ENCODE data around the gene UBE2L6.

Gene UBE2L6

GRCh38 chr11:57597916-57598830 is 30.7 kb upstream of the UBE2L6 start:
- peaks cover 24% of the 10 kb centered on the region for H3K4me1 ChIP-seq (ENCODE audit: control insufficient read depth, insufficient read depth, low read length)
- no peaks in the 10 kb centered on the region for H3K9me3 ChIP-seq (ENCODE audit: control insufficient read depth, low read length)
- peaks cover 17% of the 10 kb centered on the region for H3K36me3 ChIP-seq (ENCODE audit: control insufficient read depth, insufficient read depth, low read length, severe bottlenecking)
- peak overlapping the region; percentile 82 for H3K9ac ChIP-seq (ENCODE audit: low read length)
- peak; percentile 50 for DNase-seq (ENCODE audit: low read depth)
- H3K4me3 ChIP-seq (ENCODE audit: low read length) = peak overlapping the region; percentile 88
- no peaks in the 10 kb centered on the region for H3K27me3 ChIP-seq (replicated peaks; ENCODE audit: control insufficient read depth, insufficient read depth, low read length)

DNA sequence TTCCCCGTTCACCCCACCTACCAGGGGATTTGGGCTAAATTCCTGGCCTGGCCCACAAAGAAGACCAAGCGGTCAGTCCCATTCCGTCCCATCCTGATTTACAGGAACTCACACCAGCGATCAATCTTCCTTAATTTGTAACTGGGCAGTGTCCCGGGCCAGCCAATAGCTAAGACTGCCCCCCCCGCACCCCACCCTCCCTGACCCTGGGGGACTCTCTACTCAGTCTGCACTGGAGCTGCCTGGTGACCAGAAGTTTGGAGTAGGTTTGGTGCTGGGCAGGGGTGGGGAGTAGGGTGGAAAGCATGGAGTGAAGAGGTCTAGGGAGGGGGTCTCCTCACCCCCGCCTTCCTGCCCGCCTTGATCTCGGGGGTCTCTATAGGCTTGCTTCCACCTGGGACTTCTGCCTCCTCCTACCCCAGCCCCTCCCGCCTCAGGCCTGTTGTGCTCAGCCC is 30.0 kb upstream of the UBE2L6 start, which contains the start of gene SERPING1:
TSS of gene SERPING1 (plus strand) at position 225 of the 455 bp plus-strand sequence. CDS start 586 bp downstream, outside the sequence.
- peak; percentile 9 for DNase-seq (ENCODE audit: low read depth)
- Histone ChIP-seq H3K36me3 (ENCODE audit: control insufficient read depth, insufficient read depth, low read length, severe bottlenecking) (peaks cover 14% of the 10 kb centered on the region), H3K9ac (ENCODE audit: low read length) (peak within 1 kb of the TSS; percentile 82), H3K27me3 (replicated peaks; ENCODE audit: control insufficient read depth, insufficient read depth, low read length) (no peaks in the 10 kb centered on the region), H3K4me1 (ENCODE audit: control insufficient read depth, insufficient read depth, low read length) (peaks cover 24% of the 10 kb centered on the region), H3K4me3 (ENCODE audit: low read length) (peak within 1 kb of the TSS; percentile 88), H3K9me3 (ENCODE audit: control insufficient read depth, low read length) (no peaks in the 10 kb centered on the region)

DNA sequence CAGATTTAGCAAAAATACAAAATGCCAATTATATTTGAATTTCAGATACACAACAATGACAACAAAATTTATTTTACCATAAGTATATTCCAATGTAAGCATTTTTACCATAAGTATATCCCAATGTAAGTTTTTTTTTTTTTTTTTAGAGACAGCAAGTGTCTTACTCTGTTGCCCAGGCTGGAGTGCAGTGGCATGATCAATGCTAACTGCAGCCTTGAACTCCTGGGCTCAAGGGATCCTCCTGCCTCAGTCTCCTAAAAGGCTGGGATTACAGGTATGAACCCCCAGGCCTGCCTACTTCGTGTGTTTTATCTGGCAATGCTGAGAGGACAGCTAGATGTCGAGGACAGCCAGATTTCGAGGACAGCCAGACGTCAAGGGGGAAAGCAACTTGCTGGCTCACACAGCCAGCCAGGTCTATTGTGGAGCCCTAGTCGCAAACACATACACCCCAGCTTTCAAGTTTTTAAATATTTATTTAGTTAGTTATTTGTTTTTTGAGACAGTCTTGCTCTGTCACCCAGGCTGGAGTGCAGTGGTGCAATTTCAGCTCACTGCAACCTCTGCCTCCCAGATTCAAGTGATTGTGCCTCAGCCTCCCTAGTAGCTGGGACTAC is 28.9 kb upstream of the UBE2L6 start:
- Histone ChIP-seq H3K27me3 (replicated peaks; ENCODE audit: control insufficient read depth, insufficient read depth, low read length) (no peaks in the 10 kb centered on the region), H3K9ac (ENCODE audit: low read length) (peak overlapping the region; percentile 82), H3K9me3 (ENCODE audit: control insufficient read depth, low read length) (no peaks in the 10 kb centered on the region), H3K4me1 (ENCODE audit: control insufficient read depth, insufficient read depth, low read length) (peaks cover 24% of the 10 kb centered on the region), H3K4me3 (ENCODE audit: low read length) (no peak overlapping the region), H3K36me3 (ENCODE audit: control insufficient read depth, insufficient read depth, low read length, severe bottlenecking) (peaks cover 8% of the 10 kb centered on the region)
- DNase-seq (ENCODE audit: low read depth) = no peak

DNA sequence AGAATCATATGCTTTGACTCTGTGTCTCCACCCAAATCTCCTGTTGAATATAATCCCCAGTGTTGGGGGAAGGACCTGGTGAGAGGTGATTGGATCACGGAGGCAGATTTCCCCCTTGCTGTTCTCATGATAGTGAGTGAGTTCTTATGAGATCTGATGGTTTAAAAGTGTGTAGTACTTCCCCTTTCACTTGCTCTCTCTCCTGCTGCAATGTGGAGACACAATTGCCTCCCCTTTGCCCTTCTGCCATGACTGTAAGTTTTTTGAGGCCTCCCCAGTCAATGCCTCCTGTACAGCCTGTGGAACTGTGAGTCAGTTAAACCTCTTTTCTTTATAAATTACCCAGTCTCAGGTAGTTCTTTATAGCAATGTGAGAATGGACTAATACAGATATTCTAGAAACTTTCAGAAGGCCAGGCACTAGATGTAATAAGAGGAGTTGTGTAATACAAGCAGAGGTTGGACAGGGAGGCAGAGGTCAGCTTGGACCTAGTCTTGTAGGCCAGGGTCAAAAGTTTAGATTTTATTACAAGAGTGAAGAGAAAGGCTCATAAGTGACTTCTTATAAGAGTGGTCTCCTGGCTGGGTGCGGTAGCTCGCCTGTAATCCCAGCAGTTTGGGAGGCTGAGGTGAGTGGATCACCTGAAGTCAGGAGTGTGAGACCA is 20.7 kb upstream of the UBE2L6 start:
- no peak overlapping the region for H3K4me3 ChIP-seq (ENCODE audit: low read length)
- H3K36me3 ChIP-seq (ENCODE audit: control insufficient read depth, insufficient read depth, low read length, severe bottlenecking) = no peaks in the 10 kb centered on the region
- H3K27me3 ChIP-seq (replicated peaks; ENCODE audit: control insufficient read depth, insufficient read depth, low read length) = no peaks in the 10 kb centered on the region
- no peak for DNase-seq (ENCODE audit: low read depth)
- no peak overlapping the region for H3K9ac ChIP-seq (ENCODE audit: low read length)
- H3K9me3 ChIP-seq (ENCODE audit: control insufficient read depth, low read length) = no peaks in the 10 kb centered on the region
- peaks cover 7% of the 10 kb centered on the region for H3K4me1 ChIP-seq (ENCODE audit: control insufficient read depth, insufficient read depth, low read length)

DNA sequence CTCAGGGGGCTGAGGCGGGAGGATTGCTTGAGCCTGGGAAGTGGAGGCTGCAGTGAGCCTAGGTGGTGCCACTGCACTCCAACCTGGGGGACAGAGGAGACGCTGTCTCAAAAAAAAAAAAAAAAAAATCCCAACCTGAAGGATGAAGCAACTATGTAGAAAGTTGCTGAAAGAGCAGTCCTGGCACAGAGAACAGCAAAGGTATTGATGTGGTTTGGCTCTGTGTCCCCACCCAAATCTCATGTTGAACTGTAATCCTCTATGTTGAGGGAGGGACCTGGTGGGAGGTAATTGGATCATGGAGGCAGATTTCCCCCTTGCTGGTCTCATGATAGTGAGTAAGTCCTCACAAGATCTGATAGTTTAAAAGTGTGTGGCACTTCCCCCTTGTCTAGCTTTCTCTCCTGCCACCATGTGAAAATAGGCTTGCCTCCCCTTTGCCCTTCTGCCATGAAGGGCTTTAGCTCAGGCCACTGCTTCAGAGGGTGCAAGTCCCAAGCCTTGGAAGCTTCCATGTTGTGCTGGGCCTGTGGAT is 19.3 kb upstream of the UBE2L6 start:
- no peak overlapping the region for H3K9ac ChIP-seq (ENCODE audit: low read length)
- no peak overlapping the region for H3K4me3 ChIP-seq (ENCODE audit: low read length)
- H3K36me3 ChIP-seq (ENCODE audit: control insufficient read depth, insufficient read depth, low read length, severe bottlenecking) = no peaks in the 10 kb centered on the region
- no peaks in the 10 kb centered on the region for H3K9me3 ChIP-seq (ENCODE audit: control insufficient read depth, low read length)
- H3K27me3 ChIP-seq (replicated peaks; ENCODE audit: control insufficient read depth, insufficient read depth, low read length) = no peaks in the 10 kb centered on the region
- DNase-seq (ENCODE audit: low read depth) = no peak
- H3K4me1 ChIP-seq (ENCODE audit: control insufficient read depth, insufficient read depth, low read length) = peaks cover 7% of the 10 kb centered on the region

- Histone ChIP-seq H3K4me1 (ENCODE audit: control insufficient read depth, insufficient read depth, low read length) (peaks cover 7% of the 10 kb centered on the region), H3K27me3 (replicated peaks; ENCODE audit: control insufficient read depth, insufficient read depth, low read length) (no peaks in the 10 kb centered on the region), H3K9ac (ENCODE audit: low read length) (no peak overlapping the region), H3K4me3 (ENCODE audit: low read length) (no peak overlapping the region), H3K36me3 (ENCODE audit: control insufficient read depth, insufficient read depth, low read length, severe bottlenecking) (no peaks in the 10 kb centered on the region), H3K9me3 (ENCODE audit: control insufficient read depth, low read length) (no peaks in the 10 kb centered on the region)
- DNase-seq (ENCODE audit: low read depth) = no peak
Observed at GRCh38 chr11:57585301-57585700, 17.8 kb upstream of the UBE2L6 start.

GRCh38 chr11:57584341-57584740 is 16.9 kb upstream of the UBE2L6 start:
- H3K4me3 ChIP-seq (ENCODE audit: low read length) = no peak overlapping the region
- no peak overlapping the region for H3K9ac ChIP-seq (ENCODE audit: low read length)
- no peak for DNase-seq (ENCODE audit: low read depth)

GRCh38 chr11:57574061-57574460 is 6.6 kb upstream of the UBE2L6 start:
- Histone ChIP-seq H3K4me3 (ENCODE audit: low read length) (no peak overlapping the region), H3K4me1 (ENCODE audit: control insufficient read depth, insufficient read depth, low read length) (peaks cover 7% of the 10 kb centered on the region), H3K9me3 (ENCODE audit: control insufficient read depth, low read length) (no peaks in the 10 kb centered on the region), H3K27me3 (replicated peaks; ENCODE audit: control insufficient read depth, insufficient read depth, low read length) (no peaks in the 10 kb centered on the region), H3K9ac (ENCODE audit: low read length) (no peak overlapping the region), H3K36me3 (ENCODE audit: control insufficient read depth, insufficient read depth, low read length, severe bottlenecking) (no peaks in the 10 kb centered on the region)
- DNase-seq (ENCODE audit: low read depth) = no peak

More at GRCh38 chr11:57584341-57584740, 16.9 kb upstream of the UBE2L6 start:
- Histone ChIP-seq H3K9me3 (ENCODE audit: control insufficient read depth, low read length) (no peaks in the 10 kb centered on the region), H3K27me3 (replicated peaks; ENCODE audit: control insufficient read depth, insufficient read depth, low read length) (no peaks in the 10 kb centered on the region), H3K36me3 (ENCODE audit: control insufficient read depth, insufficient read depth, low read length, severe bottlenecking) (no peaks in the 10 kb centered on the region), H3K4me1 (ENCODE audit: control insufficient read depth, insufficient read depth, low read length) (peaks cover 7% of the 10 kb centered on the region)

GRCh38 chr11:57571606-57572005 is 4.1 kb upstream of the UBE2L6 start:
- H3K4me3 ChIP-seq (ENCODE audit: low read length) = no peak overlapping the region
- H3K36me3 ChIP-seq (ENCODE audit: control insufficient read depth, insufficient read depth, low read length, severe bottlenecking) = no peaks in the 10 kb centered on the region
- peaks cover 16% of the 10 kb centered on the region for H3K4me1 ChIP-seq (ENCODE audit: control insufficient read depth, insufficient read depth, low read length)
- H3K27me3 ChIP-seq (replicated peaks; ENCODE audit: control insufficient read depth, insufficient read depth, low read length) = no peaks in the 10 kb centered on the region
- no peak overlapping the region for H3K9ac ChIP-seq (ENCODE audit: low read length)
- no peak for DNase-seq (ENCODE audit: low read depth)
- no peaks in the 10 kb centered on the region for H3K9me3 ChIP-seq (ENCODE audit: control insufficient read depth, low read length)

DNA sequence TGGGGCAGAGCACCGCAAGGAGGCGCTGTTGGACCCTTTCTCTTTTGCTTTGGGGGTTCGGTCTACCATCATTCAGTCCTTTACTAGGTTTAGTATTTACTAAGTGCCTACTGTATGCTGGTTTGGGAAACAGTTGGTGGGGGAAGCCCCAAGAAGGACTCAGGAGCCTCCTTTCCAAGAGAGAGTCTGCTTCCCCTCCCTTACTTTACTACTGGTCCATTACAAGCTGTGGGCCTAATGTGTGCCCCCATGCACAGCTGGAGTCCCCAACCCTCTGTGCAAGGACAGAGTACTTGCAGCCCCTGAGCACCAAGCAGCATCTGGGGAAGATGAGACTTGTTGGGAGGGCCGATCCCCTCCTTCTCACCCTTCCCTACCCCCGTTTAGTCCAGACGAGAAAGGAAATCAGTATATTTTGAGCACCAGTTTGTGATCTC is 876 bp upstream of the UBE2L6 start:
- Histone ChIP-seq H3K9me3 (ENCODE audit: control insufficient read depth, low read length) (no peaks in the 10 kb centered on the region), H3K4me3 (ENCODE audit: low read length) (peak overlapping the region; percentile 96), H3K36me3 (ENCODE audit: control insufficient read depth, insufficient read depth, low read length, severe bottlenecking) (no peaks in the 10 kb centered on the region), H3K4me1 (ENCODE audit: control insufficient read depth, insufficient read depth, low read length) (peaks cover 27% of the 10 kb centered on the region), H3K27me3 (replicated peaks; ENCODE audit: control insufficient read depth, insufficient read depth, low read length) (no peaks in the 10 kb centered on the region), H3K9ac (ENCODE audit: low read length) (peak overlapping the region; percentile 95)
- peak; percentile 95 for DNase-seq (ENCODE audit: low read depth)
